ENCODE data around the gene PMM2.

DNA sequence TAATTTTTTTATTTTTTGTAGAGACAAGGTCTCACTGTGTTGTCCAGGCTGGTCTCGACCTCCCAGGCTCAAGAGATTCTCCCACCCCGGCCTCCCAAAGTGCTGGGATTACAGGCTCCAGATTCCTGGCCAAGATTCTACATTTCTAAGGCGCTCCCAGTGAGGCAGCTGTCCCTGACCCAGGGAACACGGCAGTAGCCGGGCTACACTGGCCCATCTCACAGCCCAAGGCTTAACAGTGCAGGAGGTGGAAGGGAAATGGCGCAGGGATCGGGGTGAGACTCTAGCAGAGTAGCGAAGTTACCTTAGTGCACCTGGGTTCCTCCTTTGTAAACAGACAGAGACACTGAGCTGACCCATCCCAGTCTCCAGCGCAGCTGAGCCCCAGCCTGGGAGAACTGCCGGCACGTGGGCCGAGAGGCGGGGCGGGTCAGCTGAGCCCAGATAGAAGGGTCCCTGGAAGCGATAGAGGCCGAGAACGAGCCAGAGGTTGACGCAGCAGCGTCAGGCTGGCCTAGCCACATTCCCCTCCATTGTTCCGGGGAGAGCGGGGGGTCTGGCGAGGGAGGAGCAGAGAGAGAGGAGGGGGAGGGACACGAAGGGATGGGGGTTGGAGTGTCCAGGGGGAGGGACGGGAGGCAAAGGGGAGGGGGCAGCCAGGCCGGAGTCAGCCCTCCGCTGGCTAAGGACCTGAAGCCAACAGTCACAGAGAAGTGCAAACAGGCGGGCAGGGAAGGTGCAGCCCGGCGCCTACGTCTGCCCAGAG, 68.7 kb downstream of the PMM2 start:
- TF ChIP-seq, protein P1, sequence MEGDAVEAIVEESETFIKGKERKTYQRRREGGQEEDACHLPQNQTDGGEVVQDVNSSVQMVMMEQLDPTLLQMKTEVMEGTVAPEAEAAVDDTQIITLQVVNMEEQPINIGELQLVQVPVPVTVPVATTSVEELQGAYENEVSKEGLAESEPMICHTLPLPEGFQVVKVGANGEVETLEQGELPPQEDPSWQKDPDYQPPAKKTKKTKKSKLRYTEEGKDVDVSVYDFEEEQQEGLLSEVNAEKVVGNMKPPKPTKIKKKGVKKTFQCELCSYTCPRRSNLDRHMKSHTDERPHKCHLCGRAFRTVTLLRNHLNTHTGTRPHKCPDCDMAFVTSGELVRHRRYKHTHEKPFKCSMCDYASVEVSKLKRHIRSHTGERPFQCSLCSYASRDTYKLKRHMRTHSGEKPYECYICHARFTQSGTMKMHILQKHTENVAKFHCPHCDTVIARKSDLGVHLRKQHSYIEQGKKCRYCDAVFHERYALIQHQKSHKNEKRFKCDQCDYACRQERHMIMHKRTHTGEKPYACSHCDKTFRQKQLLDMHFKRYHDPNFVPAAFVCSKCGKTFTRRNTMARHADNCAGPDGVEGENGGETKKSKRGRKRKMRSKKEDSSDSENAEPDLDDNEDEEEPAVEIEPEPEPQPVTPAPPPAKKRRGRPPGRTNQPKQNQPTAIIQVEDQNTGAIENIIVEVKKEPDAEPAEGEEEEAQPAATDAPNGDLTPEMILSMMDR (IDR thresholded peaks at IDR 0.05; ENCODE audit: low read depth, low read length): no peak
- TF ChIP-seq POLR2A (IDR thresholded peaks at IDR 0.05; ENCODE audit: extremely low read depth, insufficient read length): no peak
- TF ChIP-seq, protein P2, sequence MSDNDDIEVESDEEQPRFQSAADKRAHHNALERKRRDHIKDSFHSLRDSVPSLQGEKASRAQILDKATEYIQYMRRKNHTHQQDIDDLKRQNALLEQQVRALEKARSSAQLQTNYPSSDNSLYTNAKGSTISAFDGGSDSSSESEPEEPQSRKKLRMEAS (IDR thresholded peaks at IDR 0.05; ENCODE audit: low read depth, low read length): no peak
- TF ChIP-seq MYC (IDR thresholded peaks at IDR 0.05; ENCODE audit: low read depth, low read length): no peak

Measured in NB4 (cell line).